ENCODE results near the gene MCM5. TPM values are rescaled to one million over a fixed set of nuclear protein-coding genes. Genes with fewer than 3 reads are reported as not detected.

Gene MCM5
- total RNA-seq, 4 donors from 2014 or later = 11.6 to 26.6 (median 13.3) TPM

DNA sequence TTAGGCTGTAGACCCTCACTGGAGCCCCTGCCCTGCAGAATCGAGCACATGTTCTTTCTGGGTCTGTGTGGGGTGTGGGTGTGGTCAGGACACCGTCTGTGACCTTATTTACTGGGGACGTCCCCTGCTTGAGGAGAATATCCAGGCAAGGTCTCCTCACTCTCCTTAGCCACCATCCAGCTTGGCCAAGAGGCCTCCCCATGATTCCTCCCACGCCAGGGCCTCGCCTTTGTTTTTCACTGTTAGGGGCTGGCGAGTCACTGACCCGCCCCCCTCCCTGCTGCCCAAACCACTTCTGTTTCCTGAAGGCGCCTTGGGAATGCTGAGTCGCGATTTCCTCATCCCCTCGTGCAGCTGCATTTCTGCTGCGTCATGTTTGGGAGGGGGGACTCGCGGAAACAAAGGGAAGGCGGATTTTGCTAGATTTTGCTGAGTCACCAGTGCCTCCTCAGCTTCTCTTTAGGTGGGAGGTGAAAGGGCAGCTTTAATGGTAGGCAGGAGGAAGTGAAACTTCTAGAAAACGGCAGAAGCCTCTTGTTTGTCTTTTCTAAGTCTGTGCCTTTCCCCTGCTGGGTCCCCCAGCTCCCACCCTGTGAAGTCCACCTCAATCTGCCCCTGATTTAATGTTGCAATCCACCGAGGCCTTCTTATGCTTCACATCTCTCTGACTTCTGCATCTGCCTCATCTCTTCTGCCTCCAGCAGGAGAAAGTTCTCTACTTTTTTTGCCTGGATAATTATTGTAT, 23.0 kb upstream of the MCM5 start:
- H3K4me3 ChIP-seq = no peak overlapping the region
- in situ Hi-C loops (cut with MboI; ENCODE audit: low pct_ligation_motif_present in 1 of 4, low pct_unique_long_range_greater_than_20kb in 1 of 4, low sequenced_read_pairs in 3 of 4) = no loop called here
- 5 to 10% methylated on average over 3 to 17 of the region's 17 CpGs for WGBS, 2 donors (ENCODE audit: low coverage in 1 of 2)
- peak overlapping the region; percentile 81 to 88 (median 85) for H3K27ac ChIP-seq
- TF ChIP-seq, protein P1, sequence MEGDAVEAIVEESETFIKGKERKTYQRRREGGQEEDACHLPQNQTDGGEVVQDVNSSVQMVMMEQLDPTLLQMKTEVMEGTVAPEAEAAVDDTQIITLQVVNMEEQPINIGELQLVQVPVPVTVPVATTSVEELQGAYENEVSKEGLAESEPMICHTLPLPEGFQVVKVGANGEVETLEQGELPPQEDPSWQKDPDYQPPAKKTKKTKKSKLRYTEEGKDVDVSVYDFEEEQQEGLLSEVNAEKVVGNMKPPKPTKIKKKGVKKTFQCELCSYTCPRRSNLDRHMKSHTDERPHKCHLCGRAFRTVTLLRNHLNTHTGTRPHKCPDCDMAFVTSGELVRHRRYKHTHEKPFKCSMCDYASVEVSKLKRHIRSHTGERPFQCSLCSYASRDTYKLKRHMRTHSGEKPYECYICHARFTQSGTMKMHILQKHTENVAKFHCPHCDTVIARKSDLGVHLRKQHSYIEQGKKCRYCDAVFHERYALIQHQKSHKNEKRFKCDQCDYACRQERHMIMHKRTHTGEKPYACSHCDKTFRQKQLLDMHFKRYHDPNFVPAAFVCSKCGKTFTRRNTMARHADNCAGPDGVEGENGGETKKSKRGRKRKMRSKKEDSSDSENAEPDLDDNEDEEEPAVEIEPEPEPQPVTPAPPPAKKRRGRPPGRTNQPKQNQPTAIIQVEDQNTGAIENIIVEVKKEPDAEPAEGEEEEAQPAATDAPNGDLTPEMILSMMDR (IDR thresholded peaks at IDR 0.05) = no peak
- TF ChIP-seq POLR2A (IDR thresholded peaks at IDR 0.05) = no peak
- peak; percentile 83 to 88 (median 86) for TF ChIP-seq POLR2AphosphoS5 (IDR thresholded peaks at IDR 0.05)
- TF ChIP-seq EP300 (IDR thresholded peaks at IDR 0.05; ENCODE audit: low read depth) = peak; percentile 71
- H3K9me3 ChIP-seq = no peaks in the 10 kb centered on the region
- H3K27me3 ChIP-seq = no peaks in the 10 kb centered on the region
- intact Hi-C loops (cut with DNase I; ENCODE audit: low total_unique reads) = no loop called here
- no peaks in the 10 kb centered on the region for H3K36me3 ChIP-seq
- peaks cover 32 to 80% (median 53%) of the 10 kb centered on the region in 4 donors for H3K4me1 ChIP-seq
- peak; percentile 94 for DNase-seq

DNA sequence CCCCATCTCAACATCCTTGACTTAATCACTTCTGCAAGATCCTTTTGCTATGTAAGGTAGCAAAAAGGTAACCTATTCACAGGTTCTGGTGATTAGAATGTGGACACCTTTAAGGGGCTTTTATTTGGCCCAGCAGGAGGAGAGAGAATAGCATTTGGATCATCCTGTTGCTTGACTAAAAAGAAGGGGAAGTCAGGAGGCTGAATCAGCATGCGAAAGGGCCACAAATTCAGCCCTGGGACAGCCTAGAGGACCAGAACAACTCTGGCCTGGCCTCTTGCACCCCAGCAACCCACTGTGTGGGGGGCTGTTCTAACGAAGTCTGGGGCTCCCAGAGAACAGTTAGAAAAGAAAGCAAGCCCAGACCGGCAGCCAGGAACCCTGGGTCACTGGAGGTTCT, 22.2 kb upstream of the MCM5 start:
- TF ChIP-seq POLR2AphosphoS5 (IDR thresholded peaks at IDR 0.05) (no peak), EP300 (IDR thresholded peaks at IDR 0.05; ENCODE audit: low read depth) (no peak), POLR2A (IDR thresholded peaks at IDR 0.05) (no peak)
- TF ChIP-seq, protein P1 (IDR thresholded peaks at IDR 0.05) = no peak
- intact Hi-C loops (cut with DNase I; ENCODE audit: low total_unique reads) (no loop called here), in situ Hi-C loops (cut with MboI; ENCODE audit: low pct_ligation_motif_present in 1 of 4, low pct_unique_long_range_greater_than_20kb in 1 of 4, low sequenced_read_pairs in 3 of 4) (no loop called here)
- H3K27ac ChIP-seq = peak overlapping the region; percentile 81 to 88 (median 85)
- H3K9me3 ChIP-seq = no peaks in the 10 kb centered on the region
- H3K4me1 ChIP-seq = peaks cover 29 to 76% (median 50%) of the 10 kb centered on the region in 4 donors
- no peaks in the 10 kb centered on the region for H3K27me3 ChIP-seq
- DNase-seq = no peak
- H3K36me3 ChIP-seq = no peaks in the 10 kb centered on the region
- H3K4me3 ChIP-seq = no peak overlapping the region
- 87% methylated on average over 3 of the region's 3 CpGs; no CpG with 5 or more reads in 1 of the 2 donors for WGBS, 2 donors (ENCODE audit: low coverage in 1 of 2)

DNA sequence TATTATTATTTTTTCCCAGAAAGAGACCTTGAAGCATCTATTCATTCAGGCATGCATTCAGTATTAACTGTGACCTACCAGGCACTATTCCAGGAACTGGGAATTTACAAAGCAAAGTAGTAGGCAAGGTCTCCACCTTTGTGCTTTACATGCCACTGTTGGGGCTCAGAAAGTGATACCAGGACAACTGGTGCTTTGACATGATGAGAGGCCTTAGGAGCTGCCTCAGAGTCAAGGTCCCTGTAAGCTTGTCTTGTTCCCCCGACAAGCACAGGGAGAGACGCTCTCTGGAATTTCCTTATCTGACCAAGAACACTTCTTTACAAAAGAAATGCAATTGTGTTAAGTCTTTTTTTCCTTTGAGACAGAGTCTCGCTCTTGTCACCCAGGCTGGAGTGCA, 21.3 kb upstream of the MCM5 start:
- intact Hi-C loops (cut with DNase I; ENCODE audit: low total_unique reads) = no loop called here
- no peak for DNase-seq
- no peaks in the 10 kb centered on the region for H3K27me3 ChIP-seq
- in situ Hi-C loops (cut with MboI; ENCODE audit: low pct_ligation_motif_present in 1 of 4, low pct_unique_long_range_greater_than_20kb in 1 of 4, low sequenced_read_pairs in 3 of 4) = no loop called here
- peaks cover 29 to 68% (median 50%) of the 10 kb centered on the region in 4 donors for H3K4me1 ChIP-seq
- H3K9me3 ChIP-seq = no peaks in the 10 kb centered on the region
- H3K4me3 ChIP-seq = no peak overlapping the region
- H3K27ac ChIP-seq = peak overlapping the region; percentile 81 to 88 (median 85)
- H3K36me3 ChIP-seq = no peaks in the 10 kb centered on the region
- 76 to 82% methylated on average over 2 to 3 of the region's 3 CpGs for WGBS, 2 donors (ENCODE audit: low coverage in 1 of 2)
- no peak for TF ChIP-seq EP300 (IDR thresholded peaks at IDR 0.05; ENCODE audit: low read depth)
- TF ChIP-seq POLR2AphosphoS5 (IDR thresholded peaks at IDR 0.05) = no peak
- no peak for TF ChIP-seq POLR2A (IDR thresholded peaks at IDR 0.05)
- TF ChIP-seq, protein P1 (IDR thresholded peaks at IDR 0.05) = no peak

DNA sequence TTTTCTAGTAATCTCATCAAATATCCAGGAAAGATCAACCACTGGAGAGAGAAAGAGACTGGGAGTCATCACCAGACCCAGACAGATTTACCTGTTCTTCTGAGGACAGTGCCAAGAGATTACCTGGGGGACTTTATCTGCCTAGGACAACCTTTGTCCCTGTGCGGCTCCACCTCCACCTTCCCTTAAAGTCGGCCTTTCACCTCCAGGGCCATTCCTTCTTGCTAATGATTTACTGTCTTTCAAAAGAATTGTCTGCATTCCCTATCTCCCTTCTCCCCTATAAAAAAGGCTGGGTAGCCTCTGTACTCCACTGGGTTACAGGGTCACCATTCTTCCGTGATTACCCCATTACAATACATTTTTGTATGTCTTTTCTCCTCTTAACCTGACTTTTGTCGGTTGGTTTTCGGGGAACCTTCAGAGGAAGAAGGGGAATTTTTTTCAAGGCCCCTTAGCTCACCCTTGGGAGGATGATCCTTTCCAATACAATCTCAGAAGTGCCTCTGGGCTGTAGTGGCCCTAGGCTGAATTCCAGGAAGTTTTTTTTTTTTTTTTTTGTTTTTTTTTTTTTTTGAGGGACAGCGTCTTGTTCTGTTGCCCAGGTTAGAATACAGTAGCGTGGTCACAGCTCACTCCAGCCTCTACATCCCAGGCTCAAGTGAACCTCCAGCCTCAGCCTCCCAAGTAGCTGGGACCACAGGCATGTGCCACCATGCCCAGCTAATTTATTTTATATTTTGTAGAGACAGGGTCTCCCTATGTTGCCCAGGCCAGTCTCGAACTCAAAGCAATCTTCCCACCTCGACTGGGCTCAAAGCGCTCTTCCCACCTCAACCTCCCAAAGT, 20.6 kb upstream of the MCM5 start:
- H3K4me3 ChIP-seq = no peak overlapping the region
- no peaks in the 10 kb centered on the region for H3K27me3 ChIP-seq
- in situ Hi-C loops (cut with MboI; ENCODE audit: low pct_ligation_motif_present in 1 of 4, low pct_unique_long_range_greater_than_20kb in 1 of 4, low sequenced_read_pairs in 3 of 4) (no loop called here), intact Hi-C loops (cut with DNase I; ENCODE audit: low total_unique reads) (no loop called here)
- H3K36me3 ChIP-seq = no peaks in the 10 kb centered on the region
- DNase-seq = peak; percentile 73
- no peaks in the 10 kb centered on the region for H3K9me3 ChIP-seq
- H3K27ac ChIP-seq = peak overlapping the region; percentile 81 to 88 (median 85)
- H3K4me1 ChIP-seq = peaks cover 29 to 68% (median 50%) of the 10 kb centered on the region in 4 donors
- TF ChIP-seq EP300 (IDR thresholded peaks at IDR 0.05; ENCODE audit: low read depth) (no peak), POLR2AphosphoS5 (IDR thresholded peaks at IDR 0.05) (peak in 2 of 3 donors; percentile 58 to 70), POLR2A (IDR thresholded peaks at IDR 0.05) (peak; percentile 49)
- TF ChIP-seq, protein P1 (IDR thresholded peaks at IDR 0.05) = no peak
- 48 to 60% methylated on average over 8 to 10 of the region's 10 CpGs for WGBS, 2 donors (ENCODE audit: low coverage in 1 of 2)

All from transverse colon (tissue), 4 donors.